Endothelial cell of umbilical vein (primary cell): ENCODE data around the gene PTPRQ. TPM values are rescaled to one million over a fixed set of nuclear protein-coding genes. Genes with fewer than 3 reads are reported as not detected.

ENCODE experiments used
- BruUV-seq: library from RNA; stranded (reverse); fragments of 400-500 nt; replicated peaks from 2 replicates; lab custom pipeline; 2021; lab: Mats Ljungman, UMichigan
- CTCF ChIA-PET: fragments of 300-600, 350-600 bp; sonication (Branson Sonifier 250); formaldehyde crosslinking; loops from one replicate; lab custom pipeline; 2021; ENCODE audit warnings: antibody characterized with exemption, inconsistent platforms; lab: Charles Lee
- POLR2A ChIA-PET: fragments of 300-600, 350-600 bp; sonication (Branson Sonifier 250); formaldehyde crosslinking; loops from one replicate; lab custom pipeline; 2021; ENCODE audit warnings: antibody characterized with exemption, inconsistent platforms; lab: Charles Lee
- DNase-seq: peaks from one replicate; pipeline ENCODE4 v3.0.0-alpha.2; 2011; ENCODE audit warnings: low read depth, low spot score
- FAIRE-seq: peaks from 2 replicates; lab custom pipeline; 2011; peaks lifted over from hg19 to GRCh38; lab: Jason Lieb, UNC
- H2AFZ ChIP-seq: 2 replicates; pipeline ENCODE4 v1.6.0; 2012; ENCODE audit warnings: low read depth, low read length, control low read depth, inconsistent platforms
- H3K27ac ChIP-seq: 2 replicates; pipeline ENCODE4 v1.5.1; 2011; ENCODE audit warnings: low read depth, mild to moderate bottlenecking, control low read depth, low read length, moderate library complexity; ENCODE audit not compliant: insufficient read depth
- H3K27me3 ChIP-seq, 2 experiments: 2 replicates each; pipeline versions ENCODE4 v1.6.0 to v1.6.1; 2011; ENCODE audit warnings: low read length in 2 of 2, mixed read lengths in 1 of 2; ENCODE audit not compliant: control insufficient read depth in 2 of 2, insufficient read depth in 2 of 2
- H3K36me3 ChIP-seq, 2 experiments: 2 replicates in 1 of 2; 3 replicates in 1 of 2; pipeline ENCODE4 v1.5.1; 2011; ENCODE audit warnings: low read length in 2 of 2, mild to moderate bottlenecking in 1 of 2, moderate library complexity in 1 of 2; ENCODE audit not compliant: control insufficient read depth in 2 of 2, insufficient read depth in 2 of 2; ENCODE audit errors: extremely low read depth in 1 of 2
- H3K4me1 ChIP-seq: 3 replicates; pipeline ENCODE4 v1.5.1; 2011; ENCODE audit warnings: mild to moderate bottlenecking, low read length; ENCODE audit not compliant: control insufficient read depth, insufficient read depth; ENCODE audit errors: extremely low read depth
- H3K4me2 ChIP-seq: 2 replicates; pipeline ENCODE4 v1.6.1; 2011; ENCODE audit warnings: low read length, control low read depth, mixed read lengths; ENCODE audit not compliant: insufficient read depth
- H3K4me3 ChIP-seq, 3 experiments: fragments of 200-600 bp in 1 of 3; sonication (generic), shearing (Covaris generic) in 1 of 3; replicated peaks in 1 of 3; 2 replicates each; pipeline ENCODE4 v1.5.1; 2011 to 2016; ENCODE audit warnings: control low read depth in 3 of 3, low read length in 3 of 3, mild to moderate bottlenecking in 2 of 3, inconsistent platforms in 1 of 3, low read depth in 1 of 3, moderate library complexity in 1 of 3; ENCODE audit not compliant: insufficient read depth in 1 of 3
- H3K79me2 ChIP-seq: 2 replicates; pipeline ENCODE4 v1.6.0; 2012; ENCODE audit warnings: low read length, inconsistent platforms; ENCODE audit not compliant: control insufficient read depth, insufficient read depth
- H3K9ac ChIP-seq: replicated peaks from 2 replicates; pipeline ENCODE3; 2011; ENCODE audit warnings: low read length, control low read depth; ENCODE audit not compliant: insufficient read depth; ENCODE audit errors: extremely low read depth
- H3K9me1 ChIP-seq: replicated peaks from 3 replicates; pipeline ENCODE4 v1.6.0; 2011; ENCODE audit warnings: mild to moderate bottlenecking, low read length; ENCODE audit not compliant: control insufficient read depth, insufficient read depth; ENCODE audit errors: extremely low read depth
- H3K9me3 ChIP-seq: replicated peaks from 2 replicates; pipeline ENCODE4 v1.5.1; 2012; ENCODE audit warnings: low read length, inconsistent platforms; ENCODE audit not compliant: control insufficient read depth, insufficient read depth
- H4K20me1 ChIP-seq: replicated peaks from 2 replicates; pipeline ENCODE3; 2011; ENCODE audit warnings: mild to moderate bottlenecking, low read length; ENCODE audit not compliant: control insufficient read depth, insufficient read depth; ENCODE audit errors: extremely low read depth
- EZH2 ChIP-seq: IDR thresholded peaks from 2 replicates; pipeline ENCODE4 v1.6.1; 2012; ENCODE audit warnings: borderline replicate concordance, low read depth, mild to moderate bottlenecking, moderate library complexity, low read length, inconsistent platforms; ENCODE audit not compliant: severe bottlenecking
- FOS ChIP-seq: IDR thresholded peaks from 2 replicates; pipeline ENCODE4 v1.6.1; 2011; ENCODE audit warnings: mild to moderate bottlenecking, low read length, moderate library complexity, borderline replicate concordance; ENCODE audit not compliant: insufficient read depth
- GATA2 ChIP-seq: IDR thresholded peaks from 2 replicates; pipeline ENCODE4 v1.7.0; 2011; ENCODE audit warnings: low read depth, mild to moderate bottlenecking, moderate library complexity, mixed read lengths, low read length; ENCODE audit not compliant: insufficient read length, insufficient read depth
- JUN ChIP-seq: IDR thresholded peaks from 2 replicates; pipeline ENCODE4 v1.6.1; 2011; ENCODE audit warnings: borderline replicate concordance, low read depth; ENCODE audit not compliant: insufficient read length, insufficient read depth
- MAX ChIP-seq: IDR thresholded peaks from 2 replicates; pipeline ENCODE4 v1.6.1; 2011; ENCODE audit not compliant: insufficient read depth, insufficient read length
- MYC ChIP-seq: IDR thresholded peaks from one replicate; pipeline ENCODE4 v1.6.1; 2011; ENCODE audit warnings: mild to moderate bottlenecking, low read depth, low read length
- POLR2A ChIP-seq: IDR thresholded peaks from 2 replicates; pipeline ENCODE4 v1.6.1; 2012; ENCODE audit warnings: low read depth, mild to moderate bottlenecking, control low read depth, low read length
- POLR2AphosphoS5 ChIP-seq: IDR thresholded peaks from 2 replicates; pipeline ENCODE4 v1.6.1; 2012; ENCODE audit warnings: low read depth, mild to moderate bottlenecking, control low read depth, low read length, moderate library complexity; ENCODE audit not compliant: insufficient read depth
- dilution Hi-C: fragments of 300-500 bp; cut with MboI; formaldehyde crosslinking; loops from one replicate; pipeline ENCODE4 v1.15.0; 2019; ENCODE audit warnings: low sequenced_read_pairs; ENCODE audit not compliant: extremely low pct_ligation_motif_present
- intact Hi-C: fragments of 100-400 bp; cut with micrococcal nuclease; formaldehyde crosslinking; loops from one replicate; pipeline ENCODE4 v1.10.0; 2022
- polyA plus RNA-seq, 4 experiments: library from polyadenylated mRNA; depleted of rRNA in 3 of 4; stranded (reverse) in 3 of 4; unstranded in 1 of 4; fragments of >200 nt; gene quantifications; 2 replicates each; pipeline versions ENCODE4 v1.2.1 to v1.2.3, GENCODE V29; 2011 to 2012; ENCODE audit warnings: missing spikeins in 1 of 4
- total RNA-seq: library from RNA; stranded (reverse); gene quantifications from 2 replicates; pipeline ENCODE4 v1.2.3, GENCODE V29; 2021
- TF ChIP-seq, protein P1 (sequence below), 2 donors: IDR thresholded peaks; 1 replicate in 1 of 2; 2 replicates in 1 of 2; pipeline ENCODE4 v1.5.1; 2011; ENCODE audit warnings: low read length in 2 of 2, mild to moderate bottlenecking in 2 of 2, moderate library complexity in 2 of 2, control low read depth in 1 of 2, inconsistent platforms in 1 of 2, low read depth in 1 of 2; ENCODE audit not compliant: insufficient read depth in 1 of 2; ENCODE audit errors: extremely low read depth in 1 of 2

The PTPRQ gene
- total and polyA plus RNA-seq, 2 donors (not counting 3 experiments of a cell fraction or from before 2014, with no cell fraction given) = not detected

- ChIA-PET CTCF (no interaction called here), POLR2A (no interaction called here)
- no peaks in the 10 kb centered on the region for H3K4me1 ChIP-seq
- no peaks in the 10 kb centered on the region for H4K20me1 ChIP-seq
- H3K27ac ChIP-seq = no peak overlapping the region
- no peaks in the 10 kb centered on the region for H3K79me2 ChIP-seq
- H3K36me3 ChIP-seq = no peaks in the 10 kb centered on the region
- FAIRE-seq (no peak), DNase-seq (no peak)
- intact Hi-C loops = no loop called here
- no peak overlapping the region for H3K4me2 ChIP-seq
- dilution Hi-C loops = no loop called here
- TF ChIP-seq POLR2AphosphoS5 (no peak), POLR2A (no peak), GATA2 (no peak), JUN (no peak), FOS (no peak)
- TF ChIP-seq, protein P1, sequence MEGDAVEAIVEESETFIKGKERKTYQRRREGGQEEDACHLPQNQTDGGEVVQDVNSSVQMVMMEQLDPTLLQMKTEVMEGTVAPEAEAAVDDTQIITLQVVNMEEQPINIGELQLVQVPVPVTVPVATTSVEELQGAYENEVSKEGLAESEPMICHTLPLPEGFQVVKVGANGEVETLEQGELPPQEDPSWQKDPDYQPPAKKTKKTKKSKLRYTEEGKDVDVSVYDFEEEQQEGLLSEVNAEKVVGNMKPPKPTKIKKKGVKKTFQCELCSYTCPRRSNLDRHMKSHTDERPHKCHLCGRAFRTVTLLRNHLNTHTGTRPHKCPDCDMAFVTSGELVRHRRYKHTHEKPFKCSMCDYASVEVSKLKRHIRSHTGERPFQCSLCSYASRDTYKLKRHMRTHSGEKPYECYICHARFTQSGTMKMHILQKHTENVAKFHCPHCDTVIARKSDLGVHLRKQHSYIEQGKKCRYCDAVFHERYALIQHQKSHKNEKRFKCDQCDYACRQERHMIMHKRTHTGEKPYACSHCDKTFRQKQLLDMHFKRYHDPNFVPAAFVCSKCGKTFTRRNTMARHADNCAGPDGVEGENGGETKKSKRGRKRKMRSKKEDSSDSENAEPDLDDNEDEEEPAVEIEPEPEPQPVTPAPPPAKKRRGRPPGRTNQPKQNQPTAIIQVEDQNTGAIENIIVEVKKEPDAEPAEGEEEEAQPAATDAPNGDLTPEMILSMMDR (IDR thresholded peaks at IDR 0.05; ENCODE audit: extremely low read depth in 1 of 2, insufficient read depth in 1 of 2, low read depth in 1 of 2, low read length in 2 of 2) = no peak
- H3K27me3 ChIP-seq = no peaks in the 10 kb centered on the region
- H3K9me1 ChIP-seq = no peaks in the 10 kb centered on the region
- no peak overlapping the region for H3K9ac ChIP-seq
- no peak overlapping the region for H2AFZ ChIP-seq
- no peak overlapping the region for H3K4me3 ChIP-seq
- no TSS peak for BruUV-seq
- H3K9me3 ChIP-seq = no peaks in the 10 kb centered on the region
Observed at GRCh38 chr12:80641936-80642335, 197.9 kb downstream of the PTPRQ start.

GRCh38 chr12:80643961-80644360 is 199.9 kb downstream of the PTPRQ start:
- dilution Hi-C loops = no loop called here
- TF ChIP-seq POLR2AphosphoS5 (no peak), JUN (no peak), EZH2 (no peak), MYC (no peak), POLR2A (no peak), MAX (no peak), GATA2 (no peak), FOS (no peak)
- TF ChIP-seq, protein P1 (IDR thresholded peaks at IDR 0.05; ENCODE audit: extremely low read depth in 1 of 2, insufficient read depth in 1 of 2, low read depth in 1 of 2, low read length in 2 of 2) = no peak
- Histone ChIP-seq H3K4me1 (no peaks in the 10 kb centered on the region), H2AFZ (no peak overlapping the region), H3K27ac (no peak overlapping the region), H3K9me1 (no peaks in the 10 kb centered on the region), H3K9me3 (no peaks in the 10 kb centered on the region), H3K36me3 (no peaks in the 10 kb centered on the region), H3K9ac (no peak overlapping the region), H3K27me3 (no peaks in the 10 kb centered on the region), H3K4me3 (no peak overlapping the region), H4K20me1 (no peaks in the 10 kb centered on the region), H3K79me2 (no peaks in the 10 kb centered on the region), H3K4me2 (no peak overlapping the region)
- no TSS peak for BruUV-seq
- DNase-seq (peak; percentile 47), FAIRE-seq (peak; percentile 48)
- intact Hi-C loops = no loop called here
- ChIA-PET POLR2A (no interaction called here), CTCF (interaction anchor here (2.3 kb wide), 1 partner anchor 10 kb away, joined by 6 read pairs; no protein-coding TSS in a partner anchor)
